ENCODE measurements around the gene LAMP5.

The LAMP5 gene

DNA sequence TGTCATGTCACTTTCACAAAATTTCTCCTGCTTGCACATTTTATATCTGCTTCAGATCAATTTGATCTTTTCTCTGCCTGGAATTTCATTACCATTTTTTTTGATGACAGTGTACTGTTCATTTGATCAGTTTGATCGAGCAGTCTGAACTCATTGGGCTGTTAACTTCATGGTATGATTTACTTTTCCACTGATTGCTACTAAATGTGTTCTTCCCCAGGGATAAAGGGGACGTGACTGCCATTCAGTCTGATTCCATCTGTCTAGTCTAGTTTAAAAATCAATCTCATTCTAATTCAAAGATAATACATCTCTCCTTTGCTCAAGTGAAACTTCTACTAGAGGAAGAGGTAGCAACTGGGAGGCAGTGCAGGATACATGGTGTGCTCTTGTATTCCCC lies 21.1 kb downstream of the LAMP5 start:
- DNase-seq (ENCODE audit: low read depth) = no peak

DNA sequence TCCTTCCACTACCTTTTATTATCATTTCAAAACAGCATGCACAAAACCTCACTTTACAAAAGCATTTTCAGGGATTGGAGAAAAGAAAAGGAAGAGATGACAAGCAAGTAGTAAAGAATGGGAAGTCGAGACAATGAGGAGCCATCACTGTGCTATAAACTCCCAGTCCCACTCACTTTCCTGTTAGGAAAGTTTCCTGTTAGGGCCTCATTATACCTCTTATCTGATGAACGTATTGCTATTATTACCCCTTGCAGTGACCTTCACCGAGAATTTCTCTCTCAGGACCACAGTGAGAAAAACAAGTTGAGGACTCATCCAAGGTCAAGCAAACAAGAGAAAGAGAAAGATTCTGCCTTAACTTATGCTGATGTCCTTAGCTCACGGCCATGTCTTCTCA lies 28.8 kb downstream of the LAMP5 start:
- no peak for DNase-seq (ENCODE audit: low read depth)

DNA sequence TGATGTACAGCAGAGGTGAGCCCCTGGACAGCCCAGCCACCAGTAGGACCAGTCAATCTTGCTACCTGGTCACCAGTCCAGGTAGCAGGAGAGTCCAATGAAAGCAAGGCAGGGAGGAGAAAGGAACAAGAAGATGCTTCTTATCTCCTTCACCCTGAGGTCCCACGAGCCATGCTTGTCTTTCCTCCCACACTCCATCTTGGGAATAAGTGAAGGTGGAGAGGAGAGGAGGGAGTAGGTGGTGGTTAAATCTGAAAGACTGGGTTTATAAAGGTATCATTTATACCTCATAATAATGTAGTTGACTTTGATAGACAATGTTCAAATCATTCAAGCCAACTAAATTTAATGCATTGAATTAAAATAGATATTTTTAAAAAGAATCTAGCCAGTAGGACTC lies 35.9 kb downstream of the LAMP5 start:
- DNase-seq (ENCODE audit: low read depth) = no peak

DNA sequence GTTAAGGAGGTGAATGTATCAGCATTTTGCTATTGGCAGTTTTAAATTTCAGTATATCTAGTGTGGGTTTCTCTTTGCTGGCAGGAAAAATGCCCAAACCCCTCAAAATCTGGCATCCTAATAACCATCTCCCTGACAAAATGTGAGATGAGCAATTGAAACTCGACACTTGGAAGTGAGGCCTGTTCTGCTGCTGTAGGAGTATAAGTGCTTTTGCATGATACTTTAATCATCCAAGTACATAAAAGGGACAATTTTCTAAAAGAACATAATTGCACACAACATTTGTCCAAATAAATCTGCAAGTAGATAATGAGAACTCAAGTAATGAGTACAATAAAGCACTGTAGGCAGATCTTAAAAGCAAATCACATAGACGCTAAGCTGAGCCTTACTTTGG lies 36.5 kb downstream of the LAMP5 start:
- no peak for DNase-seq (ENCODE audit: low read depth)

DNA sequence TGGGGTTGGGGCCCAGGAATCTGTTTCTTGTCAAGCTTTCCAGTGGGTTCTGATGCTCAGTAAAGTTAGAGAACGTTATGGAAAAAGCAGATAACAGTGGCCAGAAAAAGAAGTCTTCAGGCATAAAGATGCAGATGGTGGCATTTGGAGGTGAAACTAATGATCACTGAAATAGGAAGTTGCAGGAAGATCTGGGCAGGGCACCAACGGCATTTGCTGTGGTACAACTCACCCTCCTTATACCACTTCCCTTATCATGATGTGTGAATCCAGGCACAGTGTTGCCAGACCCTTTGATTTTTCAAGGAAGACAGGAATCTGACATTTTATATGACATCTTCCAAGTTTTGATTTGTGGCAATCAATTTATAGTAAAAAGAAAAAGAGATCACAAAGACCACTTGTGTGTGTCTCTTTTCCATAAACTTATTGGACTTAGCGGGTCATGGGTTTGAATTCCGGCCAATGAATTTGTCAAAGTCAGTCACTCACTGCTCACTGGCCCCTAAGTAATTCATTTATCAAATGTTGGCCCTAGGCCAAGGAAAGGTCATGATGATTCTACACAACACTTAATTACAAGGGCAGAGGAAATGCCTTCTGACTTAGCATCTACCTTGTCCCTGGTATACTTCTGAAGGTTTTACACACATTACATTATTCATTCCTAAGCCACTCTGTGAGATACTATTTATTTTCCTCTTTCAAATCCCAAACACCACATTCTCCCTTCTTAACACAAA lies 37.6 kb downstream of the LAMP5 start:
- no peak for DNase-seq (ENCODE audit: low read depth)

DNA sequence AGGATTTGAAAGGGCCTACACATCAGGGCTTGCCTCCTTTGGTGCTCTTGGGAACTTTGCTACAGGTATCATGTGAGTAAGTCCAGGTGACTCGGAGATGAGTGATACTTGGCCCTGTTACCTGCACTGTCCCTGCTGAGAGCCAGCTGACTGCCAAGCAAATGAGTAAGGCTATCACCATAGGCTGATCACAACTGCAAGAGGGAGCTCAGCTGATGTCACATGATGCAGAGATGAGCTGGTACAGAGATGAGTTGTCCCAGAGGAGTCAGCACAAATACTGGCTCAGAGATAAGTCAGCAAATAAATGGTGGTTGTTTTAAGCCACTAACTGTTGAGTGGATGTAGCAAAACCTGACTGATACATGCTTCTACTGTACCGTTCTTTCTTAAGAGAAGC lies 41.4 kb downstream of the LAMP5 start:
- DNase-seq (ENCODE audit: low read depth) = no peak

DNA sequence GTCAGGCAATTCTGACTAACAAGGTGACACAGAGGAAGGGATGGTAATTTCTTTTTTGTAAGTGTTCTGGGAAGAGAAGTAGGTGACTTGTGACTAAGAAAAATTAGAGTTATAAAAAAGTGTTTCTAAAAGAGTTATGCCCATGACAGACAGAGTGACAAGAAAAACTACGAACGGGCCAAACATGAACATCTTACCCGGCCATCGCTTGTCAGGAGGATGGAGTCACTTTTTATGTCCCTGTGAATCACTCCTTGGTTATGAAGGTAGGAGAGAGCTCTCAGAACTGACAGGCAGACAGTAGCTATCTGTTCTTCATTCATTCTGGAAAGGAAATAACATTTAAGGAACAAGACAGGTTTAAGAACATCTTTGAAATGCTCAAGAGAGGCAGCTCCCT lies 43.0 kb downstream of the LAMP5 start:
- DNase-seq (ENCODE audit: low read depth) = no peak

DNA sequence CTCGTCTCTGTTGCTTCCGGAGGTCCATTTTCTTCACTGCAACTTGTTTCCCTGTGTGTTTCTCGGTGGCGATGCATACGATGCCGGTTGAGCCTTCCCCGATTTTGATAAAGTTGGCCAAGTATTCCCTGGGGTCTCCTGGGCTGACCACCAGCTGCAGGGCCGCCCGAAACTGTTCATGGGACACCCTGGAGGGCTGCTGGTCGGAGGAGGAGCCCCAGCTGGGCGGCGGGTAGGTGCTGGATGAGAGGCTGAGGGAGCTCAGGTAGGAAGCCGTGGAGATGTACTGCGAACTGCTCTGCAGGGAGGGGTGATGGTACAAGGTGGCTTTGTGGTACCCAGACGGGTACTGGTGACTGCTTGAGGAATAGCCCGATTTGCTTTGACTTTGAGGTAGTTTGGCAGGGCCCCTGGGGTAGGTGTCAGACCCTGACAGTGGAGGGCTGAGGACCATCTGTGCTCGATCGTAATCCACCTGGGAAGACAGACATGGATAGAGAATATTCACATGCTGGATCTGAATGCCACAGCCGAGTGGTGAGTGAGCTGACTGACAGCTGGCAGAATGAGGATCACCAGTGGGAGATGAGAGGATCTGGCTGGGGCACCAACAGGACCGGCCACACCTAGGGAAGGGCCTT lies 51.6 kb downstream of the LAMP5 start:
- no peak for DNase-seq (ENCODE audit: low read depth)

DNA sequence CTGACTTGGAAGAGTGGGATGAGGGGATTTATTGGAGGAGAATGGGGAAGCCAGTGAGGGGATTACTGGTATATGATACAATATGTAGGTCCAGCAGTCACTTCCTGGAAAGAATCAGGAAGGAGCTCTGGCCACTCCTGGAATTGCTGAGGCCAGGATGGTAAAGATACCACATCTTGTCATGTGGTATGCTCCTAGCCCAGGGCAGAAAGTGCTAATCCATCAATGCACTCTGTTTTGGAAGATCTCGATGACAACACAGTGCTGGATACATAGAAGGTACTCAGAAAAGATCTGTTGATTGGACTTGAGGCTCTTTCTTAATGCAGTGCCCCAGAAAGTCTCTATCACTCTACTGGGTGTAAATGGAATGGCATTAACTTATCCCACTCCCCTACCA lies 52.6 kb downstream of the LAMP5 start:
- DNase-seq (ENCODE audit: low read depth) = no peak

DNA sequence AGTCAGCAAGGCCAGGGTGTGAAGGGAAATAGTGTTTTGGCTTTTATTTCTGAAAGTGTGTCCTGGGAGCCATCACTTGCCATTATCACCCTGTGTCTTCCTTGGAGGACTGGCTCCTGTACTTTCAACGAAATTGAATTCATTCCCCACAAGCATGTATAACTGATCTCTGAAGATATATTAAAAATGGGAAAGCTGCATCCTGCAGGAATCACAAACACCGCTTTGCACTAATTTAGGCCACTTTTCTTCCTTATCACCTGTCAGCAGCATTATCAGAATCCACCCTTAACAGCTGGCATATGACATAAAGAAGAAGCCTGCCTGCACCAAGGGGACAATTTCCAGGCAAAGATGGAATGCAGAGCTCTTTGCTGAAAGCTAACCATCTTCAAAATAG lies 56.2 kb downstream of the LAMP5 start:
- no peak for DNase-seq (ENCODE audit: low read depth)

DNA sequence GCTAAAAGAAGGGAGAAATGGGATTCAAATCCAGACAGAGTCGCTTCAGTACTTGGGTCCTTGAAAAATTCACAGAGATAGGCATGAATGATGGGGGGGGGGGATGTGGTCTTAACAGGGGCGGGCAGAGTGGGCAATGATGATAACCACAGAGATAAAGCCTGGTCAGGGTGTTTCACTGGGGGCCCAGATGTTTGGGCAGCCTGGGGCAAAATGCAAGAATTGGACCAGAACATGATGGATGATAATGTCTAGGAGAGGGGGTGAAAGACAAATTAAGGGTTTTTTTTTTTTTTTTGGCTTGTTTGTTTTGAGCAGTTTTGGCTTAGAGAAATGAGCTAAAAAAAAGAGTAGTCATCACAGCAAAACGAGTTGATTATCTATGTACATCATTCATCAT lies 57.4 kb downstream of the LAMP5 start:
- DNase-seq (ENCODE audit: low read depth) = no peak

DNA sequence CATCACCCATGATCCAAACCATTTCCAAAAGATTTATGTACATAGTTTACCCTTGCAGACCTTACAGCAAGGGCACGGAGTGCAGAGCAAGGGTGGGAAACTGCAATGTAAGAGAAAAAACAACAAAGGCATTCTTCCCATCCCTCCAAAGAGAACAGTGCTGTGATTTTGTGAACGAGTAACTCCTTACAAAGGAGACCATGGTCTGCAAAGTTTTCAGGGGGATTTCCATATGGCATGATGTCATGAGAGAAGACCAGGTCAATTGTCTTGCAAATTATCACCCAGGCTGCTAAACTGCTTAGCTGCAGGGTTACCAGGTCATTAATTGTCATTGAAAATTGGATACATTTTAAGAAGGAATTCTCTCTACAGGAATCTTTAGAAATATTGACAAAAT lies 58.3 kb downstream of the LAMP5 start:
- DNase-seq (ENCODE audit: low read depth) = no peak

DNA sequence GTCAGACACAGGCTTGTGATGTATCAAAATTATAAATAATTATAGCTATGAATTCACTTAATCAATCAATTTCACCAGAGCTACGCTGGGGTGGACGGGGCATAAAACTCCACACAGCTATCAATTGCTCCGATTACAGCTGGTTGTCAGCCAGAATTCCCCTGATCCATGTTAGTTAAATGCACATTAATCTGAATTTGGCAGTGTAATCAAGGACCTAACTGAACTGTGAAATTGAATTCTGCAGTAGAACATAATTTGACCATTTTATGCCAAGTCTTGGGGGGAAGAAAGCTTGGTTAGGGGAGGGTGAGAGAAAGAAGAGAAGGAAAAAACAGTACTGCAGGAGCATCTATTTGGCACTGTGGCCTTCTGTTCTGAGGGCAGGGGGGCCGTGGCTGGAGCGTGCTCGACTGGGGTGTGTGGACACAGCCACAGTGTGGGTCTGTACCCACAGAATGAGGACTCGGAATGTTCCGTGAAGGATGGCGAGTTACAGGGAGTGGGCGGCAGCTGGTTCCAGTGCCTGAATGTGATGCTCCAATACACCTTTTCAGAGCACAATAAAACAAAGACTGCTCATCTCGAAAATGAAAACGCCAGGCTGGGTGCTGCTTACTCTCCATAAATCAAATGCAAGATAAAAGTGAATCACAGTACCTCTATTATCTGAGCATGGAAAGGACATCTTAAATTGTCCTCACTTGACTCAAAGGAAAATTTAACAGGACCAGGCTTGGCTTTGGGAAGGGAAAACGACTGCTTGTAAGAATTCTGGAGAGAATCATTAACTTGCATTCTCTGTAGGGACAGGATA lies 59.2 kb downstream of the LAMP5 start:
- no peak for DNase-seq (ENCODE audit: low read depth)

DNA sequence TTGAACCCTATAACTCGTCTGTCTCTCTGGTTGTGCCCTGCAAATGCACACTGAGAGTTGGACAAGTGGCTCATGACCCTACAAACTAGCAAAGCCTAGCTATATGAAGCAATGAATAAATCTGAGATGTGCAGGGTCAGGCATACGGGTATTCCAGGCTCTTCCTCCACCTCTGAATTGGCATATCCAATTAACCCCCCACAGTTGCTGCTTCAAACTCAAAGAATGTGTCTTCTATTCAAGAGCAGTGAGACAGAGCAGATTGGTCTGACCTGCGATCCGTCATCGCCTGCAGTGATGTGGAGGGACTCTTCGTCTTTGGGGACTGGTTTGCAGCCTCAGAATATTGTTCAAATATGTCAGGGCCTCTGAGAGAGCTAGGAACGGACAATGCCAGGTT lies 59.8 kb downstream of the LAMP5 start:
- no peak for DNase-seq (ENCODE audit: low read depth)

DNA sequence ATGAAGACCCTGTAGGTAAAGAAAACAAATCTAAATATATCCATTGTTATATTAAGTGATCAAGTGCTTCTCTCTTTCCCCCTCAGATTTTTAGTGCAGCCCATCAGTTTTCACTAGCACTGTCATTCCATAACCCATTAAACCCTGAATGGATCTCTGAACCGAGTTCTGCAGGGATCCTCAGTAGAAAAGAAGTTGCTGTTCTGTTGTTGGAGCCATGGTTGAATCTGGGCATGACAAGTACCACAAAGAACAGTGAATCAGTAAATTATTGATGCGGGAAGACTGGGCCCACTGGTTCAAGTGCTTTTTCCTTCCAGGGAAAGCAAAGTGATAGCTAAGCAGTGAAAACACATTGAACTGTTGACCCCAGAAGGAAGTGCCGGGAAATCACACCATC lies 60.4 kb downstream of the LAMP5 start:
- no peak for DNase-seq (ENCODE audit: low read depth)

DNA sequence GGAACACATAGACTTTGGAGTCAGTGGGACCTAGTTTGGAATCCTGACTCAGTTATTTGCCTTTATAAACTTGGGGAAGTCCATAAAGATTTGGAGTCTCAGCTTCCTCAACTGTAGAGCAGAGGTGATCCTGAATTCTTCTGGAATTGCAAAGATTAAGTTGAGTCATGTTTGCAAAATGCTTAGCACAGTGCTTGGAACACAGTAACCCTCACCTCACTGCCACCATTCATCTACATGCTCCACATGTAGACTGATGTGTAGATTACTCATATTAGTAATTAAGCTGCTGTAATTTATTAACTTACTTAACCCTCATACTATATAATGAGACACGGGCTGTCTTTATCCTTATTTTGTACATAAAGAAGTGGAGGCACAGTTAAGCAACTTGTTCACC lies 61.4 kb downstream of the LAMP5 start:
- DNase-seq (ENCODE audit: low read depth) = no peak

DNA sequence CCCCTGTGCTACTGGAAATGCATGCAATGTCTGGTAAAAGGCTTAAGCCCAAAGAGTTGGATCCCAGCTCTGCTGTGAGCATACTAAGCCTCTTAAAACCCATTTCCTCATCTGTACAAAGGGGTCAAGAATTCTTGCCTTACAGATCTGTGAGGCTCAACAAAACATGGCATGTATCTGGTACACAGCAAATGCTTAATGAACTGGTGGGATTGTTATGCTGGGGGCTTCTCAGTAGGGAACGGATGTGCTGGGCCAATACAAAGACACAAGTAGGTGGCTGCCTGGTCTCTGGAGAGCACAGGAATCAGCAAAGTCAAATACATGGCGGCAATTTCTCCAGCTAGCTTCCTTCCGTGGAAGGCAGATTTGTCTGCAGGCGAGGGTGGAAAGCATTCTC lies 62.3 kb downstream of the LAMP5 start:
- DNase-seq (ENCODE audit: low read depth) = no peak

DNA sequence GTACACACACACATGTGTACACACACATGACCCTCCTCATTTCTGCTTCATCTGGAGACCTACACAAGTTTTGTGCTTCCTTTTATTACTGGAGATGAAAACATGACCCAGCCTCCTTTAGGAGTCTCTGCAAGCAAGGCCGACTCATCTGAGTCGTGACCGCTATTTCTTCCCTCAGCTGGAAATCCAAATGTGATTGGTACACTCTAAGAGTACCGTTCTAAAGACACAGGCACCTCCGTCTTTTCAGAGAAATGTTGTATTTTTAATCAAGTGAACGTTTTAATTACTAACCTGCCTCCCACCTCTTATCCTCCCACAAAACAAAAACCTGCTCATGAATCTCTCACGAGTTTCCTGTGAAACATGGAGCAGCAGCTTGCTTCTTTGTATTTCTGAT lies 63.0 kb downstream of the LAMP5 start:
- no peak for DNase-seq (ENCODE audit: low read depth)

DNA sequence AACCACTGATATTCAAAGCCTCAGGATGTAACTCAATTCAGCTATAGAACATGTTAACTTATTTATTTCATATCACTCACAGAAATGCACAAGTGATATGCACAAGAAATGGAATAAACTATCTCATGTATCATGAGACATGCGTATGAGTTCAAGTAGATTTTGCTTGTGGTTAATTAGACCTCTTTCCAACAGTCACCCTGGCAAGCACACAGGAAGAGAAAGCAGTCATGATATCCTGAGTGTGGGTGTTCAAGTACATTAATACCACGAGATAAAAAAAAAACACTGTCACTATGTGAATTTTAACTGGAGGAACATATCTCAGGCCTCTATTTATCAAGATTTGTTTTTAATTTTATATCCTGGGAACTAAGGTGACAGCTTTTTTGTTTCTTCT lies 64.2 kb downstream of the LAMP5 start:
- DNase-seq (ENCODE audit: low read depth) = no peak

Data from stimulated activated CD8-positive, alpha-beta memory T cell treated with anti-CD3 and anti-CD28 coated beads, Interleukin-12 subunit alpha, Interleukin-12 subunit beta, amount 100 ng/mL, for 1 hour (primary cell).